HG02610 (cell line): Measurements from ENCODE around the gene PC.
"Not testable (repeated sequence)": the region's sequence is repeated elsewhere in the genome, so short reads cannot be mapped to it uniquely, and the experiment has no call there.

Source experiments
- ATAC-seq: cut with Tn5 transposase; IDR thresholded peaks from one replicate; pipeline ENCODE4 v1.9.1; 2021; ENCODE audit warnings: mild to moderate bottlenecking, moderate library complexity; ENCODE audit not compliant: unreplicated experiment

PC gene

GRCh38 chr11:66800720-66801428 lies 157.3 kb downstream of the PC start:
- no peak for ATAC-seq

GRCh38 chr11:66799815-66800214 lies 158.4 kb downstream of the PC start:
- not testable (repeated sequence) for ATAC-seq
